ENCODE data around the gene RAD51B. TPM values are rescaled to one million over a fixed set of nuclear protein-coding genes. Genes with fewer than 3 reads are reported as not detected.

The RAD51B gene
- total and polyA plus RNA-seq, 2 experiments from 2014 or later: 10.1 to 18.0 TPM

- DNase-seq (ENCODE audit: low spot score): no peak
- peaks cover 4% of the 10 kb centered on the region for H3K9me3 ChIP-seq (ENCODE audit: low read depth)
- H3K27ac ChIP-seq: peak overlapping the region; percentile 69
- no peak for TF ChIP-seq EZH2phosphoT487 (IDR thresholded peaks at IDR 0.05; ENCODE audit: low read depth, severe bottlenecking, unreplicated experiment)
- no peak for TF ChIP-seq EZH2 (IDR thresholded peaks at IDR 0.05; ENCODE audit: borderline replicate concordance)
- no peak for TF ChIP-seq CTCF (IDR thresholded peaks at IDR 0.05; ENCODE audit: poor library complexity)
- 36% methylated on average over 2 of the region's 2 CpGs for WGBS (ENCODE audit: low lambda C conversion rate, missing lambda C conversion rate)
- no peaks in the 10 kb centered on the region for H3K27me3 ChIP-seq
- H4K20me1 ChIP-seq (ENCODE audit: insufficient read depth, poor library complexity, severe bottlenecking): no peaks in the 10 kb centered on the region
- H2AFZ ChIP-seq: no peak overlapping the region
- H3K9me2 ChIP-seq (replicated peaks; ENCODE audit: insufficient read depth): no peaks in the 10 kb centered on the region
- no peaks in the 10 kb centered on the region for H3K79me2 ChIP-seq
- no peaks in the 10 kb centered on the region for H3K36me3 ChIP-seq (replicated peaks; ENCODE audit: insufficient read depth, low read depth)
- H3K4me2 ChIP-seq: no peak overlapping the region
- peaks cover 44% of the 10 kb centered on the region for H3K4me1 ChIP-seq (ENCODE audit: insufficient read depth)
- H3K4me3 ChIP-seq: no peak overlapping the region
Measured at GRCh38 chr14:68105816-68106215, 286.2 kb downstream of the RAD51B start.

GRCh38 chr14:68106456-68106855 lies 286.9 kb downstream of the RAD51B start:
- DNase-seq (ENCODE audit: low spot score): no peak
- H3K36me3 ChIP-seq (replicated peaks; ENCODE audit: insufficient read depth, low read depth): no peaks in the 10 kb centered on the region
- peaks cover 4% of the 10 kb centered on the region for H3K9me3 ChIP-seq (ENCODE audit: low read depth)
- 33% methylated on average over 1 of the region's 1 CpG for WGBS (ENCODE audit: low lambda C conversion rate, missing lambda C conversion rate)
- H3K79me2 ChIP-seq: no peaks in the 10 kb centered on the region
- no peak overlapping the region for H2AFZ ChIP-seq
- H3K4me1 ChIP-seq (ENCODE audit: insufficient read depth): peaks cover 50% of the 10 kb centered on the region
- TF ChIP-seq EZH2phosphoT487 (IDR thresholded peaks at IDR 0.05; ENCODE audit: low read depth, severe bottlenecking, unreplicated experiment): no peak
- no peak overlapping the region for H3K4me2 ChIP-seq
- H4K20me1 ChIP-seq (ENCODE audit: insufficient read depth, poor library complexity, severe bottlenecking): no peaks in the 10 kb centered on the region
- H3K27ac ChIP-seq: peak overlapping the region; percentile 69
- H3K27me3 ChIP-seq: no peaks in the 10 kb centered on the region
- no peaks in the 10 kb centered on the region for H3K9me2 ChIP-seq (replicated peaks; ENCODE audit: insufficient read depth)
- H3K4me3 ChIP-seq: no peak overlapping the region

- Histone ChIP-seq H3K4me1 (ENCODE audit: insufficient read depth) (peaks cover 55% of the 10 kb centered on the region), H4K20me1 (ENCODE audit: insufficient read depth, poor library complexity, severe bottlenecking) (no peaks in the 10 kb centered on the region), H2AFZ (no peak overlapping the region), H3K9me2 (replicated peaks; ENCODE audit: insufficient read depth) (no peaks in the 10 kb centered on the region), H3K4me2 (no peak overlapping the region), H3K4me3 (no peak overlapping the region), H3K27me3 (no peaks in the 10 kb centered on the region), H3K79me2 (no peaks in the 10 kb centered on the region), H3K36me3 (replicated peaks; ENCODE audit: insufficient read depth, low read depth) (no peaks in the 10 kb centered on the region), H3K9me3 (ENCODE audit: low read depth) (peaks cover 2% of the 10 kb centered on the region), H3K27ac (peak overlapping the region; percentile 69)
- WGBS (ENCODE audit: low lambda C conversion rate, missing lambda C conversion rate): 77% methylated on average over 2 of the region's 2 CpGs
- DNase-seq (ENCODE audit: low spot score): no peak
- TF ChIP-seq CTCF (IDR thresholded peaks at IDR 0.05; ENCODE audit: poor library complexity) (no peak), EZH2 (IDR thresholded peaks at IDR 0.05; ENCODE audit: borderline replicate concordance) (no peak), EZH2phosphoT487 (IDR thresholded peaks at IDR 0.05; ENCODE audit: low read depth, severe bottlenecking, unreplicated experiment) (no peak)
Measured at GRCh38 chr14:68106905-68107304, 287.3 kb downstream of the RAD51B start.

- no peak for TF ChIP-seq EZH2phosphoT487 (IDR thresholded peaks at IDR 0.05; ENCODE audit: low read depth, severe bottlenecking, unreplicated experiment)
- no peak for TF ChIP-seq CTCF (IDR thresholded peaks at IDR 0.05; ENCODE audit: poor library complexity)
- no peak for TF ChIP-seq EZH2 (IDR thresholded peaks at IDR 0.05; ENCODE audit: borderline replicate concordance)
- no peak overlapping the region for H2AFZ ChIP-seq
- H3K4me3 ChIP-seq: no peak overlapping the region
- H4K20me1 ChIP-seq (ENCODE audit: insufficient read depth, poor library complexity, severe bottlenecking): no peaks in the 10 kb centered on the region
- H3K79me2 ChIP-seq: no peaks in the 10 kb centered on the region
- peak; percentile 15 for DNase-seq (ENCODE audit: low spot score)
- no peak overlapping the region for H3K4me2 ChIP-seq
- H3K9me2 ChIP-seq (replicated peaks; ENCODE audit: insufficient read depth): no peaks in the 10 kb centered on the region
- no peaks in the 10 kb centered on the region for H3K36me3 ChIP-seq (replicated peaks; ENCODE audit: insufficient read depth, low read depth)
- 78% methylated on average over 4 of the region's 4 CpGs for WGBS (ENCODE audit: low lambda C conversion rate, missing lambda C conversion rate)
- H3K4me1 ChIP-seq (ENCODE audit: insufficient read depth): peaks cover 55% of the 10 kb centered on the region
- H3K27me3 ChIP-seq: no peaks in the 10 kb centered on the region
- peak overlapping the region; percentile 56 for H3K27ac ChIP-seq
- H3K9me3 ChIP-seq (ENCODE audit: low read depth): no peaks in the 10 kb centered on the region
Measured at GRCh38 chr14:68109132-68109900, 289.7 kb downstream of the RAD51B start.

Measured in hepatocyte (in vitro differentiated cells).